K562 (cell line): Measurements from ENCODE around the gene SLC30A3. TPM values are rescaled to one million over a fixed set of nuclear protein-coding genes. Genes with fewer than 3 reads are reported as not detected.

Source experiments
- ATAC-seq: fragments of 200-7000 bp; cut with Tn5 transposase; 3 replicates; pipeline ENCODE4 v1.9.1; 2020; ENCODE audit warnings: moderate library complexity
- BruUV-seq: library from RNA; stranded (reverse); fragments of 400-500 nt; replicated peaks from 2 replicates; lab custom pipeline; 2021; lab: Mats Ljungman, UMichigan
- CTCF ChIA-PET: fragments of 300-600 bp; formaldehyde crosslinking; extraction: SDS; loops from one replicate; lab custom pipeline; 2021; ENCODE audit warnings: low intra/inter-chr PET ratio; lab: Yijun Ruan, JAX
- POLR2A ChIA-PET: fragments of 300-600, 350-650 bp; sonication (Branson Sonifier 250); formaldehyde crosslinking; extraction: SDS; loops from one replicate; lab custom pipeline; 2021; ENCODE audit warnings: antibody characterized with exemption, inconsistent platforms; lab: Yijun Ruan, JAX
- DNase-seq, 4 experiments: peaks; one replicate each; pipeline versions ENCODE4 v3.0.0 to v3.0.0-alpha.2; 2011 to 2018; ENCODE audit warnings: low spot score in 3 of 4, mixed read lengths in 3 of 4; ENCODE audit errors: extremely low read depth in 1 of 4
- FAIRE-seq: peaks from 2 replicates; lab custom pipeline; 2011; peaks lifted over from hg19 to GRCh38; lab: Jason Lieb, UNC
- H2AFZ ChIP-seq: 2 replicates; pipeline ENCODE4 v1.6.0; 2011; ENCODE audit warnings: low read depth, low read length, control low read depth, inconsistent platforms
- H3K27ac ChIP-seq: fragments of 200-600 bp; 3 replicates; pipeline ENCODE4 v1.8.0; 2011; ENCODE audit warnings: low read depth, mild to moderate bottlenecking, control low read depth, inconsistent platforms, low read length, moderate library complexity, mixed read lengths; ENCODE audit errors: extremely low read depth
- H3K27me3 ChIP-seq, 2 experiments: fragments of 300-600 bp in 1 of 2; 2 replicates in 1 of 2; 3 replicates in 1 of 2; pipeline versions ENCODE4 v1.6.0 to v1.8.0; 2011; ENCODE audit warnings: inconsistent platforms in 2 of 2, low read length in 2 of 2, mild to moderate bottlenecking in 1 of 2, mixed read lengths in 1 of 2, moderate library complexity in 1 of 2; ENCODE audit not compliant: control insufficient read depth in 2 of 2, insufficient read depth in 2 of 2
- H3K36me3 ChIP-seq: fragments of 300-600 bp; 3 replicates; pipeline ENCODE4 v1.8.0; 2011; ENCODE audit warnings: mild to moderate bottlenecking, low read length, inconsistent platforms; ENCODE audit not compliant: control insufficient read depth, insufficient read depth
- H3K4me1 ChIP-seq, 2 experiments: fragments of 200-600 bp in 1 of 2; replicated peaks in 1 of 2; 2 replicates in 1 of 2; 3 replicates in 1 of 2; pipeline versions ENCODE4 v1.5.1 to v1.8.0; 2011; ENCODE audit warnings: inconsistent platforms in 2 of 2, low read length in 2 of 2, mild to moderate bottlenecking in 1 of 2, mixed read lengths in 1 of 2, moderate library complexity in 1 of 2; ENCODE audit not compliant: control insufficient read depth in 2 of 2, insufficient read depth in 2 of 2
- H3K4me2 ChIP-seq: 2 replicates; pipeline ENCODE4 v1.6.1; 2011; ENCODE audit warnings: low read length, control low read depth, inconsistent platforms, mixed read lengths; ENCODE audit not compliant: insufficient read depth
- H3K4me3 ChIP-seq: fragments of 200-600 bp; sonication (generic), shearing (Covaris generic); 2 replicates; pipeline ENCODE4 v1.5.1; 2016; ENCODE audit warnings: control low read depth, inconsistent platforms
- H3K79me2 ChIP-seq: fragments of 200-600 bp; 3 replicates; pipeline ENCODE4 v1.8.0; 2011; ENCODE audit warnings: low read length, inconsistent platforms; ENCODE audit not compliant: control insufficient read depth, insufficient read depth
- H3K9ac ChIP-seq, 2 experiments: 2 replicates each; pipeline versions ENCODE4 v1.6.0 to v1.6.1; 2011; ENCODE audit warnings: low read depth in 2 of 2, low read length in 2 of 2, control low read depth in 1 of 2, inconsistent platforms in 1 of 2, mild to moderate bottlenecking in 1 of 2, mixed read lengths in 1 of 2; ENCODE audit not compliant: insufficient read depth in 1 of 2
- H3K9me1 ChIP-seq: one replicate; pipeline ENCODE4 v1.6.0; 2011; ENCODE audit warnings: inconsistent platforms, mild to moderate bottlenecking, low read length, moderate library complexity; ENCODE audit not compliant: control insufficient read depth, insufficient read depth
- H3K9me3 ChIP-seq: replicated peaks from 2 replicates; pipeline ENCODE4 v1.5.1; 2011; ENCODE audit warnings: low read depth, low read length, inconsistent platforms; ENCODE audit not compliant: control insufficient read depth, insufficient read depth
- H4K20me1 ChIP-seq: replicated peaks from 2 replicates; pipeline ENCODE4 v1.6.1; 2011; ENCODE audit warnings: low read length, inconsistent platforms, mixed read lengths; ENCODE audit not compliant: control insufficient read depth, insufficient read depth
- EZH2 ChIP-seq: IDR thresholded peaks from 2 replicates; pipeline ENCODE4 v1.6.1; 2012; ENCODE audit warnings: low read depth, mild to moderate bottlenecking, inconsistent platforms, low read length, borderline replicate concordance
- PPARD ChIP-seq: fragments of 250-450 bp; sonication (Bioruptor Pico); IDR thresholded peaks from 2 replicates; pipeline ENCODE4 v1.8.0; 2022; ENCODE audit warnings: inconsistent platforms, mild to moderate bottlenecking, moderate library complexity
- RBM14 ChIP-seq: fragments of 200-400 bp; formaldehyde crosslinking; IDR thresholded peaks from 2 replicates; pipeline ENCODE4 v1.6.1; 2018; ENCODE audit warnings: low read depth, mild to moderate bottlenecking, low read length, moderate library complexity, borderline replicate concordance; ENCODE audit not compliant: insufficient read depth
- YBX1 ChIP-seq: fragments of 450-650 bp; IDR thresholded peaks from 2 replicates; pipeline ENCODE4 v1.7.1; 2016; ENCODE audit warnings: mild to moderate bottlenecking
- ZBTB2 ChIP-seq: fragments of 450-650 bp; IDR thresholded peaks from 2 replicates; pipeline ENCODE4 v1.6.1; 2016; ENCODE audit warnings: antibody characterized with exemption
- ZBTB9 ChIP-seq: fragments of 450-650 bp; formaldehyde crosslinking; IDR thresholded peaks from 2 replicates; pipeline ENCODE4 v1.4.0; 2020; ENCODE audit warnings: mild to moderate bottlenecking, moderate library complexity
- ZNF778 ChIP-seq: fragments of 450-650 bp; formaldehyde crosslinking; IDR thresholded peaks from 2 replicates; pipeline ENCODE4 v1.4.0; 2020; ENCODE audit warnings: mild to moderate bottlenecking, moderate library complexity
- WGBS: fragments of 100-300 bp; shearing (Covaris generic); methylation state at CpG from one replicate; pipeline ENCODE4 v1.1.6; 2016; ENCODE audit warnings: low coverage, mixed read lengths; ENCODE audit not compliant: insufficient coverage; ENCODE audit errors: missing lambda C conversion rate; 5-methylcytosine and 5-hydroxymethylcytosine counted together
- in situ Hi-C: fragments of 300-500 bp; cut with MboI; formaldehyde crosslinking; loops from 4 replicates; pipeline ENCODE4 v1.15.0; 2018; ENCODE audit warnings: inconsistent platforms, mixed read lengths
- intact Hi-C: fragments of 100-400 bp; cut with micrococcal nuclease; formaldehyde crosslinking; loops from 2 replicates; pipeline ENCODE4 v1.14.2; 2022
- polyA plus RNA-seq, 8 experiments: library from polyadenylated mRNA; depleted of rRNA in 4 of 8; stranded (reverse) in 5 of 8; unstranded in 3 of 8; fragments of >200 nt; fragmentation: Nextera tagmentation in 2 of 8; fragmentation: Illumina TruSeq in 1 of 8; extraction: Ambion mirVana in 2 of 8; extraction: Trizol in 1 of 8; gene quantifications; 2 replicates each; pipeline versions ENCODE4 v1.2.1 to v1.2.3, GENCODE V29; 2011 to 2014; ENCODE audit warnings: inconsistent platforms in 1 of 8, missing spikeins in 1 of 8
- total RNA-seq, 7 experiments: library from RNA; depleted of rRNA in 6 of 7; stranded (reverse); fragments of >200 nt in 6 of 7; fragmentation: Illumina TruSeq in 2 of 7; extraction: Trizol in 2 of 7; gene quantifications; 2 replicates each; pipeline versions ENCODE4 v1.2.1 to v1.2.3, GENCODE V29; 2011 to 2021; ENCODE audit warnings: low replicate concordance in 1 of 7
- TF ChIP-seq, protein P1 (sequence below): sonication (generic); formaldehyde crosslinking; IDR thresholded peaks from 2 replicates; pipeline ENCODE4 v1.8.1; 2023; ENCODE audit warnings: mild to moderate bottlenecking, missing genetic modification reagents

SLC30A3 gene
- total and polyA plus RNA-seq, 9 of the 15 experiments (the other 6 are each of a cell fraction or from before 2014, with no cell fraction given): 0.03 to 2.7 (median 0.89) TPM; not detected in 1

DNA sequence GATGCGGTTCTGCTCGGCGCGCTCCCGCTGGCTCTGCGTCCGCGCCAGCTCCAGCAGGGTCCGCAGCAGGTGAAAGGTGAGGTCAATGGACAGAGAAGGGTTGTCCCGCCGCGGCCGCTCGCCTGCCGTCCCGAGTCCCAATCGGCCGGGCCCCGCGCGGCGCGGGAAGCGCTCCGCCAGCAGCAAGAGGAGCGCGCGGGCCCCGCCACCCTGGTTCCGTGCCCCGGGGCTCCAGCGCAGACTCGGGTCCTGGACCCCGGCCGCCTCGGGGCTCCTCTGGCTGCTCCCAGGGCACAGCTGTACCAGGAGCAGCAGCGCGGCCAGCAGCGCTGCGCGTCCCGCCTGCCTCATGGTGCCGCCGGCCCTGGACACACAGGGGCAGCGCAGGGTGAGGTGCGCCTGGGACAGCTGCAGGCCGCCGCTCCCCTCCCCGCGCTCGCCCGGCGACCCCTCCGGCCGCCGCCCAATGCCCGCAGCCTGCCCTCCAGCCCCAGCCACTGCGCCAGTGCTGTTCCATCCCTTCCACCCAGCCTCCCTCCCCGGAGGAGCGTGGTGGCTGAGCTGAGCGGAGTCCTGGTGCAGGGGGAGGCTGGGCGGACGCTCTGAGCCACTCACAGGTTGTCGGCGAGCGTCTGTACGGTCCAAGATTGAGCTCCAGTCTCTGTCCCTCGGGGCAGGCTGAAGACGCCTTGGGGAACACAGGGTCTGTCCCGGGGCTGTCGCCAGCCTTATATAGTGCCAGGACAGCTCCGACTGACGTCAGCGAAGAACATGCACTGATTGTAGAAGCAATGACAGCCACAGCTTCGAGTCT lies 44.9 kb upstream of the SLC30A3 start:
- WGBS: 97% methylated on average over 52 of the region's 75 CpGs
- in situ Hi-C loops: no loop called here
- Histone ChIP-seq H4K20me1 (no peaks in the 10 kb centered on the region), H3K79me2 (no peaks in the 10 kb centered on the region), H3K4me3 (no peak overlapping the region), H3K4me2 (no peak overlapping the region), H3K36me3 (peaks cover 20% of the 10 kb centered on the region; the same call in 2 of the 3 replicates), H3K9ac (no peak overlapping the region), H3K9me1 (no peaks in the 10 kb centered on the region), H3K27ac (no peak overlapping the region), H3K9me3 (no peaks in the 10 kb centered on the region), H3K27me3 (no peaks in the 10 kb centered on the region), H2AFZ (no peak overlapping the region), H3K4me1 (peaks cover 0 to 8% of the 10 kb centered on the region in 2 experiments; a peak in 2 of 5 replicates)
- TF ChIP-seq ZNF778 (CRISPR knock-in tag) (no peak), YBX1 (no peak), ZBTB2 (no peak), EZH2 (no peak), PPARD (CRISPR knock-in tag) (no peak), RBM14 (no peak), ZBTB9 (no peak)
- TF ChIP-seq, protein P1, sequence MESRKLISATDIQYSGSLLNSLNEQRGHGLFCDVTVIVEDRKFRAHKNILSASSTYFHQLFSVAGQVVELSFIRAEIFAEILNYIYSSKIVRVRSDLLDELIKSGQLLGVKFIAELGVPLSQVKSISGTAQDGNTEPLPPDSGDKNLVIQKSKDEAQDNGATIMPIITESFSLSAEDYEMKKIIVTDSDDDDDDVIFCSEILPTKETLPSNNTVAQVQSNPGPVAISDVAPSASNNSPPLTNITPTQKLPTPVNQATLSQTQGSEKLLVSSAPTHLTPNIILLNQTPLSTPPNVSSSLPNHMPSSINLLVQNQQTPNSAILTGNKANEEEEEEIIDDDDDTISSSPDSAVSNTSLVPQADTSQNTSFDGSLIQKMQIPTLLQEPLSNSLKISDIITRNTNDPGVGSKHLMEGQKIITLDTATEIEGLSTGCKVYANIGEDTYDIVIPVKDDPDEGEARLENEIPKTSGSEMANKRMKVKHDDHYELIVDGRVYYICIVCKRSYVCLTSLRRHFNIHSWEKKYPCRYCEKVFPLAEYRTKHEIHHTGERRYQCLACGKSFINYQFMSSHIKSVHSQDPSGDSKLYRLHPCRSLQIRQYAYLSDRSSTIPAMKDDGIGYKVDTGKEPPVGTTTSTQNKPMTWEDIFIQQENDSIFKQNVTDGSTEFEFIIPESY (CRISPR knock-in tag): peak; percentile 72
- DNase-seq (no peak), ATAC-seq (no peak), FAIRE-seq (no peak)
- no TSS peak for BruUV-seq
- intact Hi-C loops: no loop called here
- ChIA-PET POLR2A (interaction anchor here (0.6 kb wide), 1 partner anchor 424 kb away, joined by 3 read pairs; no protein-coding TSS in a partner anchor), CTCF (no interaction called here)
